GM18907 (cell line): ENCODE measurements around the gene CREB3L2.

ENCODE experiments used
- ATAC-seq: cut with Tn5 transposase; IDR thresholded peaks from one replicate; pipeline ENCODE4 v1.9.1; 2021; ENCODE audit warnings: mild to moderate bottlenecking, moderate library complexity; ENCODE audit not compliant: unreplicated experiment

CREB3L2 gene

GRCh38 chr7:137879357-137880158 lies 122.3 kb downstream of the CREB3L2 start:
- ATAC-seq, result peak; percentile 39

GRCh38 chr7:137878333-137878961 lies 123.4 kb downstream of the CREB3L2 start:
- no peak for ATAC-seq

GRCh38 chr7:137877027-137877675 lies 124.7 kb downstream of the CREB3L2 start:
- ATAC-seq, result no peak

GRCh38 chr7:137875746-137876145 lies 126.1 kb downstream of the CREB3L2 start:
- no peak for ATAC-seq

- no peak for ATAC-seq
Observed at GRCh38 chr7:137873979-137874777, 127.7 kb downstream of the CREB3L2 start.

GRCh38 chr7:137873524-137873923 lies 128.4 kb downstream of the CREB3L2 start:
- no peak for ATAC-seq

GRCh38 chr7:137871170-137871915 lies 130.5 kb downstream of the CREB3L2 start:
- no peak for ATAC-seq

GRCh38 chr7:137870684-137871083 lies 131.2 kb downstream of the CREB3L2 start:
- no peak for ATAC-seq

- ATAC-seq, result no peak
Observed at GRCh38 chr7:137870078-137870477, 131.8 kb downstream of the CREB3L2 start.

GRCh38 chr7:137869260-137869659 lies 132.6 kb downstream of the CREB3L2 start:
- no peak for ATAC-seq

- no peak for ATAC-seq
Observed at GRCh38 chr7:137867289-137867688, 134.6 kb downstream of the CREB3L2 start.

GRCh38 chr7:137865764-137866163 lies 136.1 kb downstream of the CREB3L2 start:
- ATAC-seq, result no peak

GRCh38 chr7:137862964-137863363 lies 138.9 kb downstream of the CREB3L2 start:
- ATAC-seq, result no peak

GRCh38 chr7:137862358-137862757 lies 139.5 kb downstream of the CREB3L2 start:
- ATAC-seq, result no peak

- ATAC-seq, result no peak
Observed at GRCh38 chr7:137860542-137860941, 141.3 kb downstream of the CREB3L2 start.

- ATAC-seq, result no peak
Observed at GRCh38 chr7:137853053-137853452, 148.8 kb downstream of the CREB3L2 start.

- ATAC-seq, result no peak
Observed at GRCh38 chr7:137852108-137852507, 149.8 kb downstream of the CREB3L2 start.

GRCh38 chr7:137850972-137851945 lies 150.6 kb downstream of the CREB3L2 start:
- ATAC-seq, result no peak

GRCh38 chr7:137850571-137850970 lies 151.3 kb downstream of the CREB3L2 start:
- ATAC-seq, result no peak
